Right cardiac atrium (tissue), 5 donors: ENCODE measurements around the gene PGA5. TPM values are rescaled to one million over a fixed set of nuclear protein-coding genes. Genes with fewer than 3 reads are reported as not detected.

Experiments
- ATAC-seq, 2 donors: fragments of 200-7000 bp; cut with Tn5 transposase; one replicate each; pipeline versions ENCODE4 v1.8.0 to v1.9.1; 2020; ENCODE audit warnings: moderate library complexity in 2 of 2, mild to moderate bottlenecking in 1 of 2
- DNase-seq, 3 donors: peaks; one replicate each; pipeline ENCODE4 v3.0.0-alpha.2; 2020
- H3K27ac ChIP-seq: one replicate; pipeline ENCODE4 v1.5.1; 2013; ENCODE audit warnings: mild to moderate bottlenecking, low read length, control low read depth, moderate library complexity
- H3K27me3 ChIP-seq: one replicate; pipeline ENCODE4 v1.6.1; 2013; ENCODE audit not compliant: control insufficient read depth, insufficient read depth
- H3K4me1 ChIP-seq: one replicate; pipeline ENCODE4 v1.6.1; 2013; ENCODE audit warnings: low read length; ENCODE audit not compliant: control insufficient read depth, insufficient read depth
- H3K4me3 ChIP-seq: one replicate; pipeline ENCODE4 v1.5.1; 2013; ENCODE audit warnings: low read length, control low read depth
- H3K9me3 ChIP-seq: one replicate; pipeline ENCODE4 v1.6.1; 2013; ENCODE audit warnings: low read length; ENCODE audit not compliant: control insufficient read depth
- WGBS: extraction: QIAGEN DNeasy Blood & Tissue Kit; methylation state at CpG from one replicate; pipeline ENCODE4 v1.1.7; 2013; 5-methylcytosine and 5-hydroxymethylcytosine counted together
- intact Hi-C, 4 donors: fragments of 100-400 bp; cut with DNase I; formaldehyde crosslinking; loops; one replicate each; pipeline versions ENCODE4 v1.11.0 to v1.14.0; 2022 to 2023
- polyA plus RNA-seq: library from polyadenylated mRNA; stranded (reverse); fragments of 200-250 nt; gene quantifications from one replicate; pipeline ENCODE4 v1.2.3, GENCODE V29; 2013
- total RNA-seq, 4 donors: library from RNA; stranded (reverse); fragmentation: NEBNext Ultra II Directional; extraction: Animal tissue kit (Norgen Biotek cat#: 25700); gene quantifications; one replicate each; pipeline ENCODE4 v1.2.1, GENCODE V29; 2021
- donor health status: healthy with polysubstance abuse.
- donor health status: DM: no; HTN: yes; CAD: no.
- donor health status: DM: no; HTN: no; CAD: no.
- donor health status: DM: no; HTN: yes; CAD: no; lungs with severe emphysema.
- donor health status: DM: yes; HTN: yes; CAD: no.

PGA5 gene
- total and polyA plus RNA-seq, 5 donors: 0.54 to 3.6 (median 1.1) TPM

GRCh38 chr11:61297341-61297740 is 56.4 kb downstream of the PGA5 start:
- no peak overlapping the region for H3K4me3 ChIP-seq
- no peaks in the 10 kb centered on the region for H3K27me3 ChIP-seq
- H3K4me1 ChIP-seq: peaks cover 8% of the 10 kb centered on the region
- ATAC-seq: no peak
- intact Hi-C loops: no loop called here
- WGBS: 28% methylated on average over 1 of the region's 1 CpG
- no peaks in the 10 kb centered on the region for H3K9me3 ChIP-seq
- no peak overlapping the region for H3K27ac ChIP-seq
- DNase-seq: no peak

- Histone ChIP-seq H3K27me3 (no peaks in the 10 kb centered on the region), H3K4me1 (peaks cover 8% of the 10 kb centered on the region), H3K9me3 (no peaks in the 10 kb centered on the region), H3K27ac (no peak overlapping the region), H3K4me3 (no peak overlapping the region)
- peak in 2 of 3 donors; percentile 52 to 75 for DNase-seq
- intact Hi-C loops: no loop called here
- 19% methylated on average over 5 of the region's 5 CpGs for WGBS
- peak; percentile 56 to 81 for ATAC-seq
These were observed 56.8 kb downstream of the PGA5 start for GRCh38 chr11:61297746-61298145.

- DNase-seq (no peak), ATAC-seq (no peak)
- Histone ChIP-seq H3K27ac (no peak overlapping the region), H3K9me3 (no peaks in the 10 kb centered on the region), H3K27me3 (no peaks in the 10 kb centered on the region), H3K4me1 (peaks cover 7% of the 10 kb centered on the region), H3K4me3 (no peak overlapping the region)
- intact Hi-C loops: no loop called here
- WGBS: 85% methylated on average over 4 of the region's 4 CpGs
These were observed 57.8 kb downstream of the PGA5 start for GRCh38 chr11:61298663-61299244.

Other genes starting within 250 kb of the PGA5 start
- gene CD5, start 138.7 kb upstream of the PGA5 start, total RNA-seq: under 1 TPM; 0.25 to 0.72 (median 0.40) TPM
- gene CD5, start 138.7 kb upstream of the PGA5 start, polyA plus RNA-seq: 0.05 TPM
- 10 to 100 TPM; 17.6 to 25.4 (median 19.6) TPM for gene VPS37C, start 79.7 kb upstream of the PGA5 start, total RNA-seq
- gene VPS37C, start 79.7 kb upstream of the PGA5 start, polyA plus RNA-seq: 14.6 TPM
- gene PGA3, start 37.7 kb upstream of the PGA5 start, total RNA-seq: 1 to 10 TPM in 3 of 4 donors, under 1 TPM in 1; 0.59 to 2.5 (median 1.6) TPM
- 1.7 TPM for gene PGA3, start 37.7 kb upstream of the PGA5 start, polyA plus RNA-seq
- 1 to 10 TPM in 2 of 4 donors, under 1 TPM in 2; 0.71 to 7.4 (median 2.8) TPM for gene PGA4, start 18.8 kb upstream of the PGA5 start, total RNA-seq
- gene PGA4, start 18.8 kb upstream of the PGA5 start, polyA plus RNA-seq: 4.1 TPM
- gene VWCE, start 54.1 kb downstream of the PGA5 start, total RNA-seq: 1 to 10 TPM in 3 of 4 donors, under 1 TPM in 1; 0.97 to 2.2 (median 1.3) TPM
- 0.70 TPM for gene VWCE, start 54.1 kb downstream of the PGA5 start, polyA plus RNA-seq
- gene DDB1, start 91.9 kb downstream of the PGA5 start, total RNA-seq: 100 to 1,000 TPM; 126 to 132 (median 130) TPM
- 103 TPM for gene DDB1, start 91.9 kb downstream of the PGA5 start, polyA plus RNA-seq
- 10 to 100 TPM; 12.7 to 19.0 (median 16.7) TPM for gene TKFC, start 92.1 kb downstream of the PGA5 start, total RNA-seq
- gene TKFC, start 92.1 kb downstream of the PGA5 start, polyA plus RNA-seq: 15.7 TPM
- 10 to 100 TPM; 15.0 to 18.5 (median 17.9) TPM for gene CYB561A3, start 120.7 kb downstream of the PGA5 start, total RNA-seq
- gene CYB561A3, start 120.7 kb downstream of the PGA5 start, polyA plus RNA-seq: 11.6 TPM
- gene TMEM138, start 121.2 kb downstream of the PGA5 start, total RNA-seq: 10 to 100 TPM; 24.0 to 27.4 (median 26.9) TPM
- 23.9 TPM for gene TMEM138, start 121.2 kb downstream of the PGA5 start, polyA plus RNA-seq
- gene TMEM216, start 151.4 kb downstream of the PGA5 start, total RNA-seq: 1 to 10 TPM; 4.6 to 7.5 (median 5.4) TPM
- 6.8 TPM for gene TMEM216, start 151.4 kb downstream of the PGA5 start, polyA plus RNA-seq
- gene CPSF7, start 188.8 kb downstream of the PGA5 start, total RNA-seq: 10 to 100 TPM; 40.8 to 49.2 (median 43.5) TPM
- gene CPSF7, start 188.8 kb downstream of the PGA5 start, polyA plus RNA-seq: 26.0 TPM
- 10 to 100 TPM; 32.9 to 41.2 (median 33.3) TPM for gene SDHAF2, start 188.9 kb downstream of the PGA5 start, total RNA-seq
- gene SDHAF2, start 188.9 kb downstream of the PGA5 start, polyA plus RNA-seq: 57.8 TPM